NCI-H1930 (cell line): ENCODE data around the gene CYGB.

Experiments used
- DNase-seq, 2 experiments: peaks; one replicate each; lab custom pipeline; 2025; lab: John Stamatoyannopoulos, UW

CYGB gene

GRCh38 chr17:76478730-76479514 is 58.6 kb downstream of the CYGB start:
- DNase-seq, result no peak

- no peak for DNase-seq
Measured at GRCh38 chr17:76478097-76478496, 59.4 kb downstream of the CYGB start.

GRCh38 chr17:76477576-76477975 is 59.9 kb downstream of the CYGB start:
- DNase-seq, result no peak
